ENCODE measurements around the gene RAB4B.

RAB4B gene

GRCh38 chr19:40786060-40787037, 8.3 kb downstream of the RAB4B start:
- H2BK12ac ChIP-seq (ENCODE audit: low read length): no peak overlapping the region
- H3K36me3 ChIP-seq (replicated peaks in 1 of 2; ENCODE audit: control insufficient read depth in 2 of 2, insufficient read depth in 2 of 2, low read length in 2 of 2): peaks cover 0 to 7% of the 10 kb centered on the region in 2 donors
- H4K91ac ChIP-seq (ENCODE audit: low read depth, low read length, poor library complexity): no peak overlapping the region
- H3K14ac ChIP-seq (ENCODE audit: low read length): no peak overlapping the region
- peak overlapping the region in 1 of 2 donors; percentile 41 for H3K4me3 ChIP-seq (ENCODE audit: low read length in 2 of 2)
- H3K4ac ChIP-seq (ENCODE audit: low read length): no peak overlapping the region
- H3K9ac ChIP-seq (ENCODE audit: low read depth, low read length, poor library complexity): no peak overlapping the region
- no peak overlapping the region for H3K4me2 ChIP-seq (ENCODE audit: insufficient read depth, low read length, poor library complexity, severe bottlenecking)
- H3K23ac ChIP-seq (ENCODE audit: low read depth, low read length, poor library complexity): no peak overlapping the region
- peak overlapping the region; percentile 94 for H2AK5ac ChIP-seq (ENCODE audit: low read depth, low read length)
- H2BK120ac ChIP-seq (ENCODE audit: low read depth, low read length): no peak overlapping the region
- H3K4me1 ChIP-seq (ENCODE audit: control insufficient read depth in 2 of 2, insufficient read depth in 1 of 2, low read depth in 1 of 2, low read length in 2 of 2): peaks cover 0 to 4% of the 10 kb centered on the region in 2 donors
- no peak for DNase-seq (ENCODE audit: low spot score)
- no peaks in the 10 kb centered on the region for H3K27me3 ChIP-seq (ENCODE audit: control insufficient read depth in 3 of 3, insufficient read depth in 3 of 3, low read depth in 1 of 3, low read length in 3 of 3)
- no CpG with 5 or more reads among the region's 25 CpGs for WGBS, 2 donors (ENCODE audit: extremely low coverage in 2 of 2, insufficient read length in 2 of 2, insufficient replicate concordance in 1 of 2)
- no peak overlapping the region for H2BK15ac ChIP-seq (ENCODE audit: low read length)
- H2AFZ ChIP-seq (ENCODE audit: low read length): no peak overlapping the region
- H2BK5ac ChIP-seq (ENCODE audit: low read length): peak overlapping the region; percentile 90
- no peak overlapping the region for H3K18ac ChIP-seq (ENCODE audit: low read length)
- H4K8ac ChIP-seq (ENCODE audit: low read depth, low read length): no peak overlapping the region
- H3K9me3 ChIP-seq (replicated peaks in 1 of 2; ENCODE audit: control insufficient read depth in 2 of 2, insufficient read depth in 1 of 2, low read depth in 1 of 2, low read length in 2 of 2): no peaks in the 10 kb centered on the region
- peaks cover 4% of the 10 kb centered on the region for H3K79me1 ChIP-seq (ENCODE audit: low read depth, low read length)
- no peak overlapping the region for H3K27ac ChIP-seq (replicated peaks; ENCODE audit: low read length)

GRCh38 chr19:40791349-40791748, 13.3 kb downstream of the RAB4B start:
- Histone ChIP-seq H3K4me2 (ENCODE audit: insufficient read depth, low read length, poor library complexity, severe bottlenecking) (no peak overlapping the region), H3K18ac (ENCODE audit: low read length) (no peak overlapping the region), H3K9me3 (replicated peaks in 1 of 2; ENCODE audit: control insufficient read depth in 2 of 2, insufficient read depth in 1 of 2, low read depth in 1 of 2, low read length in 2 of 2) (no peaks in the 10 kb centered on the region), H2BK15ac (ENCODE audit: low read length) (no peak overlapping the region), H3K4me1 (ENCODE audit: control insufficient read depth in 2 of 2, insufficient read depth in 1 of 2, low read depth in 1 of 2, low read length in 2 of 2) (peaks cover 0 to 7% of the 10 kb centered on the region in 2 donors), H2BK5ac (ENCODE audit: low read length) (no peak overlapping the region), H3K23ac (ENCODE audit: low read depth, low read length, poor library complexity) (no peak overlapping the region), H2AFZ (ENCODE audit: low read length) (peak overlapping the region; percentile 36), H3K27ac (replicated peaks; ENCODE audit: low read length) (no peak overlapping the region), H3K36me3 (replicated peaks in 1 of 2; ENCODE audit: control insufficient read depth in 2 of 2, insufficient read depth in 2 of 2, low read length in 2 of 2) (peaks cover 0 to 7% of the 10 kb centered on the region in 2 donors), H3K4me3 (ENCODE audit: low read length in 2 of 2) (no peak overlapping the region), H4K8ac (ENCODE audit: low read depth, low read length) (no peak overlapping the region), H3K9ac (ENCODE audit: low read depth, low read length, poor library complexity) (no peak overlapping the region), H2AK5ac (ENCODE audit: low read depth, low read length) (no peak overlapping the region), H2BK12ac (ENCODE audit: low read length) (no peak overlapping the region), H3K27me3 (ENCODE audit: control insufficient read depth in 3 of 3, insufficient read depth in 3 of 3, low read depth in 1 of 3, low read length in 3 of 3) (no peaks in the 10 kb centered on the region), H2BK120ac (ENCODE audit: low read depth, low read length) (no peak overlapping the region), H3K79me1 (ENCODE audit: low read depth, low read length) (no peaks in the 10 kb centered on the region), H4K91ac (ENCODE audit: low read depth, low read length, poor library complexity) (no peak overlapping the region), H3K4ac (ENCODE audit: low read length) (no peak overlapping the region), H3K14ac (ENCODE audit: low read length) (no peak overlapping the region)
- WGBS, 2 donors (ENCODE audit: extremely low coverage in 2 of 2, insufficient read length in 2 of 2, insufficient replicate concordance in 1 of 2): no CpG with 5 or more reads among the region's 7 CpGs
- DNase-seq (ENCODE audit: low spot score): no peak

GRCh38 chr19:40791996-40792395, 13.9 kb downstream of the RAB4B start:
- WGBS, 2 donors (ENCODE audit: extremely low coverage in 2 of 2, insufficient read length in 2 of 2, insufficient replicate concordance in 1 of 2): no CpG with 5 or more reads among the region's 3 CpGs
- Histone ChIP-seq H2BK5ac (ENCODE audit: low read length) (no peak overlapping the region), H2BK120ac (ENCODE audit: low read depth, low read length) (no peak overlapping the region), H2BK15ac (ENCODE audit: low read length) (no peak overlapping the region), H3K36me3 (replicated peaks in 1 of 2; ENCODE audit: control insufficient read depth in 2 of 2, insufficient read depth in 2 of 2, low read length in 2 of 2) (peaks cover 0 to 7% of the 10 kb centered on the region in 2 donors), H3K18ac (ENCODE audit: low read length) (no peak overlapping the region), H2AK5ac (ENCODE audit: low read depth, low read length) (no peak overlapping the region), H3K4me3 (ENCODE audit: low read length in 2 of 2) (no peak overlapping the region), H3K4ac (ENCODE audit: low read length) (no peak overlapping the region), H4K91ac (ENCODE audit: low read depth, low read length, poor library complexity) (no peak overlapping the region), H3K27ac (replicated peaks; ENCODE audit: low read length) (no peak overlapping the region), H2AFZ (ENCODE audit: low read length) (no peak overlapping the region), H3K79me1 (ENCODE audit: low read depth, low read length) (no peaks in the 10 kb centered on the region), H3K9ac (ENCODE audit: low read depth, low read length, poor library complexity) (no peak overlapping the region), H2BK12ac (ENCODE audit: low read length) (no peak overlapping the region), H4K8ac (ENCODE audit: low read depth, low read length) (no peak overlapping the region), H3K4me1 (ENCODE audit: control insufficient read depth in 2 of 2, insufficient read depth in 1 of 2, low read depth in 1 of 2, low read length in 2 of 2) (peaks cover 0 to 7% of the 10 kb centered on the region in 2 donors), H3K14ac (ENCODE audit: low read length) (no peak overlapping the region), H3K23ac (ENCODE audit: low read depth, low read length, poor library complexity) (no peak overlapping the region), H3K4me2 (ENCODE audit: insufficient read depth, low read length, poor library complexity, severe bottlenecking) (no peak overlapping the region), H3K27me3 (ENCODE audit: control insufficient read depth in 3 of 3, insufficient read depth in 3 of 3, low read depth in 1 of 3, low read length in 3 of 3) (no peaks in the 10 kb centered on the region), H3K9me3 (replicated peaks in 1 of 2; ENCODE audit: control insufficient read depth in 2 of 2, insufficient read depth in 1 of 2, low read depth in 1 of 2, low read length in 2 of 2) (no peaks in the 10 kb centered on the region)
- DNase-seq (ENCODE audit: low spot score): no peak

GRCh38 chr19:40797166-40797962, 19.3 kb downstream of the RAB4B start:
- H2BK5ac ChIP-seq (ENCODE audit: low read length): no peak overlapping the region
- H3K23ac ChIP-seq (ENCODE audit: low read depth, low read length, poor library complexity): no peak overlapping the region
- DNase-seq (ENCODE audit: low spot score): no peak
- H3K4me1 ChIP-seq (ENCODE audit: control insufficient read depth in 2 of 2, insufficient read depth in 1 of 2, low read depth in 1 of 2, low read length in 2 of 2): peaks cover 18 to 23% of the 10 kb centered on the region in 2 donors
- H3K4ac ChIP-seq (ENCODE audit: low read length): no peak overlapping the region
- peaks cover 13% of the 10 kb centered on the region for H3K79me1 ChIP-seq (ENCODE audit: low read depth, low read length)
- no peak overlapping the region for H2BK12ac ChIP-seq (ENCODE audit: low read length)
- peak overlapping the region in 1 of 2 donors; percentile 53 for H3K4me3 ChIP-seq (ENCODE audit: low read length in 2 of 2)
- no peak overlapping the region for H4K91ac ChIP-seq (ENCODE audit: low read depth, low read length, poor library complexity)
- no peak overlapping the region for H3K9ac ChIP-seq (ENCODE audit: low read depth, low read length, poor library complexity)
- no peaks in the 10 kb centered on the region for H3K27me3 ChIP-seq (ENCODE audit: control insufficient read depth in 3 of 3, insufficient read depth in 3 of 3, low read depth in 1 of 3, low read length in 3 of 3)
- no peak overlapping the region for H2BK120ac ChIP-seq (ENCODE audit: low read depth, low read length)
- no peak overlapping the region for H3K27ac ChIP-seq (replicated peaks; ENCODE audit: low read length)
- no peak overlapping the region for H3K14ac ChIP-seq (ENCODE audit: low read length)
- WGBS, 2 donors (ENCODE audit: extremely low coverage in 2 of 2, insufficient read length in 2 of 2, insufficient replicate concordance in 1 of 2): no CpG with 5 or more reads among the region's 14 CpGs
- H3K4me2 ChIP-seq (ENCODE audit: insufficient read depth, low read length, poor library complexity, severe bottlenecking): no peak overlapping the region
- no peak overlapping the region for H3K18ac ChIP-seq (ENCODE audit: low read length)
- peak overlapping the region; percentile 68 for H2AK5ac ChIP-seq (ENCODE audit: low read depth, low read length)
- no peak overlapping the region for H4K8ac ChIP-seq (ENCODE audit: low read depth, low read length)
- no peak overlapping the region for H2AFZ ChIP-seq (ENCODE audit: low read length)
- H2BK15ac ChIP-seq (ENCODE audit: low read length): no peak overlapping the region
- H3K36me3 ChIP-seq (replicated peaks in 1 of 2; ENCODE audit: control insufficient read depth in 2 of 2, insufficient read depth in 2 of 2, low read length in 2 of 2): peaks cover 14 to 25% of the 10 kb centered on the region in 2 donors
- H3K9me3 ChIP-seq (replicated peaks in 1 of 2; ENCODE audit: control insufficient read depth in 2 of 2, insufficient read depth in 1 of 2, low read depth in 1 of 2, low read length in 2 of 2): no peaks in the 10 kb centered on the region
